ENCODE results near the gene LARGE1.
"Not testable (repeated sequence)": the region's sequence is repeated elsewhere in the genome, so short reads cannot be mapped to it uniquely, and the experiment has no call there.

Gene LARGE1

GRCh38 chr22:33400061-33400840 is 520.0 kb downstream of the LARGE1 start:
- DNase-seq, result no peak

- DNase-seq, result no peak
Observed at GRCh38 chr22:33397381-33397907, 522.8 kb downstream of the LARGE1 start.

GRCh38 chr22:33393432-33393831 is 526.8 kb downstream of the LARGE1 start:
- no peak for DNase-seq

GRCh38 chr22:33391298-33391697 is 529.0 kb downstream of the LARGE1 start:
- no peak for DNase-seq

GRCh38 chr22:33389936-33390335 is 530.3 kb downstream of the LARGE1 start:
- DNase-seq, result no peak

- DNase-seq, result no peak
Observed at GRCh38 chr22:33386270-33386669, 534.0 kb downstream of the LARGE1 start.

GRCh38 chr22:33385611-33386010 is 534.7 kb downstream of the LARGE1 start:
- DNase-seq, result no peak

GRCh38 chr22:33382436-33382835 is 537.8 kb downstream of the LARGE1 start:
- DNase-seq, result no peak

GRCh38 chr22:33381531-33382406 is 538.5 kb downstream of the LARGE1 start:
- no peak for DNase-seq

GRCh38 chr22:33380789-33381530 is 539.3 kb downstream of the LARGE1 start:
- no peak for DNase-seq

- DNase-seq, result no peak
Observed at GRCh38 chr22:33379836-33380235, 540.4 kb downstream of the LARGE1 start.

GRCh38 chr22:33372875-33373274 is 547.4 kb downstream of the LARGE1 start:
- DNase-seq, result no peak

GRCh38 chr22:33363256-33363655 is 557.0 kb downstream of the LARGE1 start:
- DNase-seq, result not testable (repeated sequence)

GRCh38 chr22:33362702-33363101 is 557.6 kb downstream of the LARGE1 start:
- no peak for DNase-seq

- DNase-seq, result no peak
Observed at GRCh38 chr22:33361581-33361980, 558.7 kb downstream of the LARGE1 start.

GRCh38 chr22:33357981-33358399 is 562.3 kb downstream of the LARGE1 start:
- DNase-seq, result no peak

- DNase-seq, result no peak
Observed at GRCh38 chr22:33354928-33355327, 565.3 kb downstream of the LARGE1 start.

- DNase-seq, result no peak
Observed at GRCh38 chr22:33353502-33353901, 566.8 kb downstream of the LARGE1 start.

GRCh38 chr22:33352768-33353167 is 567.5 kb downstream of the LARGE1 start:
- no peak for DNase-seq

GRCh38 chr22:33350961-33351360 is 569.3 kb downstream of the LARGE1 start:
- no peak for DNase-seq

- no peak for DNase-seq
Observed at GRCh38 chr22:33350491-33350890, 569.8 kb downstream of the LARGE1 start.

- DNase-seq, result no peak
Observed at GRCh38 chr22:33347002-33347401, 573.3 kb downstream of the LARGE1 start.

- no peak for DNase-seq
Observed at GRCh38 chr22:33341611-33342010, 578.7 kb downstream of the LARGE1 start.
